H9 (cell line): ENCODE data around the gene TM4SF1. TPM values are rescaled to one million over a fixed set of nuclear protein-coding genes. Genes with fewer than 3 reads are reported as not detected.

Source experiments
- DNase-seq: peaks from one replicate; pipeline ENCODE4 v3.0.0-alpha.2; 2017
- H2AFZ ChIP-seq: one replicate; pipeline ENCODE4 v1.6.1; 2013; ENCODE audit warnings: mild to moderate bottlenecking, low read length, control low read depth, moderate library complexity
- H2AK5ac ChIP-seq: 2 replicates; pipeline ENCODE4 v1.6.1; 2013; ENCODE audit warnings: low read length, control low read depth, mixed read lengths; ENCODE audit not compliant: insufficient read length
- H2BK120ac ChIP-seq: one replicate; pipeline ENCODE4 v1.6.1; 2013; ENCODE audit warnings: low read depth, mild to moderate bottlenecking, low read length, control low read depth, inconsistent platforms; ENCODE audit not compliant: poor library complexity, severe bottlenecking
- H2BK12ac ChIP-seq: 2 replicates; pipeline ENCODE4 v1.6.1; 2013; ENCODE audit warnings: low read length, control low read depth, mixed read lengths, low read depth; ENCODE audit not compliant: insufficient read length
- H2BK15ac ChIP-seq: 2 replicates; pipeline ENCODE4 v1.6.1; 2013; ENCODE audit warnings: low read depth, low read length, control low read depth
- H2BK20ac ChIP-seq: one replicate; pipeline ENCODE4 v1.6.1; 2013; ENCODE audit warnings: low read depth, mild to moderate bottlenecking, low read length, control low read depth, inconsistent platforms; ENCODE audit not compliant: poor library complexity, severe bottlenecking
- H2BK5ac ChIP-seq: 2 replicates; pipeline ENCODE4 v1.6.1; 2013; ENCODE audit warnings: low read length, control low read depth, mixed read lengths; ENCODE audit not compliant: insufficient read length
- H3K14ac ChIP-seq: 2 replicates; pipeline ENCODE4 v1.6.1; 2013; ENCODE audit warnings: low read length, control low read depth; ENCODE audit not compliant: insufficient read depth
- H3K18ac ChIP-seq: 2 replicates; pipeline ENCODE4 v1.6.1; 2013; ENCODE audit warnings: low read depth, mild to moderate bottlenecking, mixed read lengths, low read length, control low read depth; ENCODE audit not compliant: insufficient read length
- H3K23ac ChIP-seq: 2 replicates; pipeline ENCODE4 v1.6.1; 2013; ENCODE audit warnings: low read length, control low read depth, mixed read lengths, low read depth; ENCODE audit not compliant: insufficient read length
- H3K23me2 ChIP-seq: 2 replicates; pipeline ENCODE4 v1.6.1; 2013; ENCODE audit warnings: low read depth, mild to moderate bottlenecking, mixed read lengths, low read length, control low read depth; ENCODE audit not compliant: insufficient read length, poor library complexity, severe bottlenecking
- H3K27ac ChIP-seq: 2 replicates; pipeline ENCODE4 v1.5.1; 2013; ENCODE audit warnings: low read length, control low read depth, mixed read lengths, low read depth; ENCODE audit not compliant: insufficient read length
- H3K27me3 ChIP-seq: 2 replicates; pipeline ENCODE4 v1.6.1; 2013; ENCODE audit warnings: low read length, control low read depth, inconsistent platforms; ENCODE audit not compliant: insufficient read depth
- H3K4ac ChIP-seq: 2 replicates; pipeline ENCODE4 v1.6.1; 2013; ENCODE audit warnings: low read depth, mild to moderate bottlenecking, control low read depth, inconsistent platforms, low read length, moderate library complexity
- H3K4me1 ChIP-seq: 2 replicates; pipeline ENCODE4 v1.6.1; 2013; ENCODE audit warnings: low read length, control low read depth, inconsistent platforms; ENCODE audit not compliant: insufficient read depth
- H3K4me2 ChIP-seq: 2 replicates; pipeline ENCODE4 v1.6.1; 2013; ENCODE audit warnings: low read length, control low read depth, mixed read lengths; ENCODE audit not compliant: insufficient read length, insufficient read depth
- H3K56ac ChIP-seq: 2 replicates; pipeline ENCODE4 v1.6.1; 2013; ENCODE audit warnings: low read depth, mild to moderate bottlenecking, mixed read lengths, low read length, control low read depth; ENCODE audit not compliant: insufficient read length
- H3K79me1 ChIP-seq: 2 replicates; pipeline ENCODE4 v1.6.1; 2013; ENCODE audit warnings: low read depth, mild to moderate bottlenecking, moderate library complexity, low read length, control low read depth, inconsistent platforms; ENCODE audit not compliant: insufficient read depth, poor library complexity, severe bottlenecking
- H3K79me2 ChIP-seq: 2 replicates; pipeline ENCODE4 v1.6.1; 2013; ENCODE audit warnings: low read length, control low read depth, inconsistent platforms; ENCODE audit not compliant: insufficient read depth
- H3K9ac ChIP-seq: 2 replicates; pipeline ENCODE4 v1.6.1; 2013; ENCODE audit warnings: low read length, control low read depth, mixed read lengths; ENCODE audit not compliant: insufficient read length; ENCODE audit errors: extremely low read depth
- H3K9me3 ChIP-seq: one replicate; pipeline ENCODE4 v1.6.1; 2013; ENCODE audit warnings: low read depth, low read length, inconsistent platforms; ENCODE audit not compliant: control insufficient read depth
- H3T11ph ChIP-seq: one replicate; pipeline ENCODE4 v1.6.1; 2013; ENCODE audit warnings: mild to moderate bottlenecking, low read length, control low read depth, inconsistent platforms
- H4K20me1 ChIP-seq: one replicate; pipeline ENCODE4 v1.6.1; 2013; ENCODE audit not compliant: control insufficient read depth, insufficient read length, insufficient read depth
- H4K5ac ChIP-seq: 2 replicates; pipeline ENCODE4 v1.6.1; 2013; ENCODE audit warnings: low read depth, mild to moderate bottlenecking, mixed read lengths, low read length, control low read depth; ENCODE audit not compliant: insufficient read length
- H4K8ac ChIP-seq: replicated peaks from 2 replicates; pipeline ENCODE4 v1.6.1; 2013; ENCODE audit warnings: low read length, control low read depth, mixed read lengths, low read depth; ENCODE audit not compliant: insufficient read length
- H4K91ac ChIP-seq: 2 replicates; pipeline ENCODE4 v1.6.1; 2013; ENCODE audit warnings: low read depth, mild to moderate bottlenecking, moderate library complexity, mixed read lengths, low read length, control low read depth; ENCODE audit not compliant: insufficient read length
- H3K27ac Mint-ChIP-seq, 3 experiments: 2 replicates in 2 of 3; 3 replicates in 1 of 3; pipeline ENCODE4 v1.8.0; 2020 to 2021; ENCODE audit warnings: mixed read lengths in 3 of 3, mild to moderate bottlenecking in 1 of 3, moderate library complexity in 1 of 3
- H3K27me3 Mint-ChIP-seq: 2 replicates; pipeline ENCODE4 v1.8.0; 2021; ENCODE audit warnings: low read depth, mild to moderate bottlenecking, moderate library complexity, mixed read lengths
- H3K36me3 Mint-ChIP-seq, 3 experiments: 2 replicates in 2 of 3; 3 replicates in 1 of 3; pipeline ENCODE4 v1.8.0; 2020 to 2021; ENCODE audit warnings: low read depth in 3 of 3, mixed read lengths in 3 of 3; ENCODE audit not compliant: insufficient read depth in 1 of 3
- H3K4me1 Mint-ChIP-seq, 2 experiments: 2 replicates each; pipeline ENCODE4 v1.8.0; 2020; ENCODE audit warnings: mixed read lengths in 2 of 2
- H3K4me3 Mint-ChIP-seq, 2 experiments: 2 replicates in 1 of 2; 3 replicates in 1 of 2; pipeline ENCODE4 v1.8.0; 2020 to 2021; ENCODE audit warnings: mild to moderate bottlenecking in 2 of 2, mixed read lengths in 2 of 2, moderate library complexity in 1 of 2
- H3K9me3 Mint-ChIP-seq, 2 experiments: 2 replicates in 1 of 2; 3 replicates in 1 of 2; pipeline ENCODE4 v1.8.0; 2020; ENCODE audit warnings: mild to moderate bottlenecking in 2 of 2, mixed read lengths in 2 of 2, moderate library complexity in 1 of 2
- CTCF ChIP-seq: fragments of 200-600 bp; sonication (generic); conservative IDR thresholded peaks from 3 replicates; pipeline ENCODE4 v1.8.0; 2021; ENCODE audit warnings: antibody characterized with exemption, mild to moderate bottlenecking
- WGBS: extraction: QIAGEN DNeasy Blood & Tissue Kit; methylation state at CpG from one replicate; pipeline ENCODE4 v1.1.7; 2013; ENCODE audit warnings: missing lambda C conversion rate, low lambda C conversion rate, mixed read lengths; ENCODE audit not compliant: insufficient read length; ENCODE audit errors: extremely low coverage; 5-methylcytosine and 5-hydroxymethylcytosine counted together
- total RNA-seq: library from RNA; stranded (reverse); gene quantifications from 2 replicates; pipeline ENCODE4 v1.2.1, GENCODE V29; 2021

TM4SF1 gene
- total RNA-seq, 1 experiment from 2014 or later = 1.2 TPM

- no peaks in the 10 kb centered on the region for H3K27me3 ChIP-seq
- H3K4me2 ChIP-seq = no peak overlapping the region
- no peak overlapping the region for H4K5ac ChIP-seq
- H3K79me2 ChIP-seq = no peaks in the 10 kb centered on the region
- no peak overlapping the region for H2BK12ac ChIP-seq
- H2BK5ac ChIP-seq = no peak overlapping the region
- no peaks in the 10 kb centered on the region; the same call in 1 of the 2 replicates for H3K27me3 Mint-ChIP-seq
- H3K23ac ChIP-seq = no peak overlapping the region
- no peak overlapping the region for H3K4me3 Mint-ChIP-seq
- WGBS = no CpG with 5 or more reads among the region's 5 CpGs
- H3K9ac ChIP-seq = no peak overlapping the region
- H3K4me1 ChIP-seq = no peaks in the 10 kb centered on the region
- no peak overlapping the region for H3T11ph ChIP-seq
- no peak overlapping the region for H2BK120ac ChIP-seq
- no peak overlapping the region for H3K56ac ChIP-seq
- H3K23me2 ChIP-seq = no peaks in the 10 kb centered on the region
- no peak overlapping the region for H2AFZ ChIP-seq
- no peak overlapping the region for H3K18ac ChIP-seq
- no peak overlapping the region for H4K91ac ChIP-seq
- H3K4me1 Mint-ChIP-seq = peaks cover 21 to 29% of the 10 kb centered on the region in 2 experiments
- H2BK20ac ChIP-seq = no peak overlapping the region
- TF ChIP-seq CTCF = no peak
- no peaks in the 10 kb centered on the region for H4K20me1 ChIP-seq
- H3K14ac ChIP-seq = no peak overlapping the region
- H4K8ac ChIP-seq = no peak overlapping the region
- H3K4ac ChIP-seq = no peak overlapping the region
- H2AK5ac ChIP-seq = no peak overlapping the region
- H3K27ac Mint-ChIP-seq = no peak overlapping the region
- no peak for DNase-seq
- H3K9me3 ChIP-seq = no peaks in the 10 kb centered on the region
- H3K27ac ChIP-seq = no peak overlapping the region
- H3K36me3 Mint-ChIP-seq = no peaks in the 10 kb centered on the region
- H3K79me1 ChIP-seq = no peaks in the 10 kb centered on the region
- no peaks in the 10 kb centered on the region for H3K9me3 Mint-ChIP-seq
- H2BK15ac ChIP-seq = no peak overlapping the region
Measured at GRCh38 chr3:149362366-149362765, 15.1 kb downstream of the TM4SF1 start.
